Activated T-cell treated with anti-CD3 and anti-CD28 coated beads for 4 hours (primary cell): ENCODE measurements around the gene MVD.

Experiments
- DNase-seq: peaks from one replicate; pipeline ENCODE4 v3.0.0-alpha.2; 2020

The MVD gene

DNA sequence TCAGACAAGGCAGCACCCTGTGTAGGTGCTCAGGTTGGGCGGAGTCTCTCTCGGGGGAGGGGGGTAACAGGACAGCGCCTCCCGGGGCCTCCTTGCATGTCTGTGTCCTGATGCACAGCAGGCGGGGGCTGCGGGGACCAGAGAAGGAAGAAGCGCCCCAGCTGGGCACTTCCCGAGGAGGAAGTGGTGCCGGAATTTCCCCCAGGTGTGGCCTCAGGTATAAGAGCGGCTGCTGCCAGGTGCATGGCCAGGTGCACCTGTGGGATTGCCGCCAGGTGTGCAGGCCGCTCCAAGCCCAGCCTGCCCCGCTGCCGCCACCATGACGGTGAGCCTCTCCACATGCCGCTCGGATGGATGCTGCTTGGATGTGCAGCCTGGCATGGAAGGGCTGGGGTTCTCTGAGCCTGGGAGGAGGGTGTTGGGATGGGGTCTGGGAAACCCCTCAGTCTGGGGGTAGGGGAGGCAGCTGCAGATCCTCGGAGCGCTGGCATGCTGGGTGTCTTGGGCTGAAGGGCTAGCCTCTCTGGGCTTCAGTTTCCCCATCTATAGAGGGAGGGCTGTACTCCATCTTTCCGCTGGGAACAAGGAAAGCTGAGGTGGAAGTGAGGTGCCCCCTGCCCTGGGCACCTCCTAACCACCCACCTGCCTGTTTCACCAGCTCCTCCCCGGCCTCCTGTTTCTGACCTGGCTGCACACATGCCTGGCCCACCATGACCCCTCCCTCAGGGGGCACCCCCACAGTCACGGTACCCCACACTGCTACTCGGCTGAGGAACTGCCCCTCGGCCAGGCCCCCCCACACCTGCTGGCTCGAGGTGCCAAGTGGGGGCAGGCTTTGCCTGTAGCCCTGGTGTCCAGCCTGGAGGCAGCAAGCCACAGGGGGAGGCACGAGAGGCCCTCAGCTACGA lies 24.3 kb downstream of the MVD start, which contains the start of gene IL17C:
IL17C (plus strand) TSS at position 250 of the 908 bp plus-strand sequence; CDS start at position 320, 70 bp downstream.
- no peak for DNase-seq

DNA sequence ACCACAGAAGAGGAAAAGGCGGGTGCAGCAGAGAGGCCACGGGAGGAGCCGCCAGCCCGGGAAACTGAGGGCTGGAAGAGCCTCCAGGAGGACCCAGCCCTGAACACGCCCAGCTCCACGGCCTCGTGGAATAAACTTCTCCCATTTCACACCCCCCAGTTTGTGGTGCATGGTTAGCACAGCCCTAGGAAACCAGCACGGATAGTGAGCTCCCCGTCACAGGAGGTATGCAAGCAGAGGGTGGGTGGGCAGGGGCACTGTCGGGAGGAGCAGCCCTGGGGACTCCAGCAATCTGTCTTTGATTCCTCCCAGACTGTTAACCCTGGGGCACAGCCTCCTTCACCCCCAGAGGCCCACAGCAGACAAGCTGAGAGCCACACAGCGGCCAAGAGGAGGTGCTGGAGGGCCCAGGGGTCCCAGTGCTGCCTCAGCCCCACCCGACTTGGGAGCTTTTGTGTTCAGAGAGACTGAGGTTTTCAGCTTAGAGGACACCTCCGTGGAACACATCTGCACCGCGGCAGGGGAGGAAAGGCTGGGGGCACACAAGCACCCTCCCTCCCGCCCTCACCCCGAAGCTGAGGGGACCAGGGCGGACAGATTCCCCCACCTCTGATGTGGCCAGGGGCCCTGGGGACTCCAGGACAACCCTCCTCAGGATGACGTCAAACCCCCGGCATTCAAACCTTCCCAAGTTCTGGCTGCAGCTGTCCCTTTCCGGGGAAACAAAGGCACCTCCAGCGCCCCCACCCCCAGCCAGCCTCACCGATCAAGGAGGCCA lies 26.2 kb downstream of the MVD start:
- no peak for DNase-seq

DNA sequence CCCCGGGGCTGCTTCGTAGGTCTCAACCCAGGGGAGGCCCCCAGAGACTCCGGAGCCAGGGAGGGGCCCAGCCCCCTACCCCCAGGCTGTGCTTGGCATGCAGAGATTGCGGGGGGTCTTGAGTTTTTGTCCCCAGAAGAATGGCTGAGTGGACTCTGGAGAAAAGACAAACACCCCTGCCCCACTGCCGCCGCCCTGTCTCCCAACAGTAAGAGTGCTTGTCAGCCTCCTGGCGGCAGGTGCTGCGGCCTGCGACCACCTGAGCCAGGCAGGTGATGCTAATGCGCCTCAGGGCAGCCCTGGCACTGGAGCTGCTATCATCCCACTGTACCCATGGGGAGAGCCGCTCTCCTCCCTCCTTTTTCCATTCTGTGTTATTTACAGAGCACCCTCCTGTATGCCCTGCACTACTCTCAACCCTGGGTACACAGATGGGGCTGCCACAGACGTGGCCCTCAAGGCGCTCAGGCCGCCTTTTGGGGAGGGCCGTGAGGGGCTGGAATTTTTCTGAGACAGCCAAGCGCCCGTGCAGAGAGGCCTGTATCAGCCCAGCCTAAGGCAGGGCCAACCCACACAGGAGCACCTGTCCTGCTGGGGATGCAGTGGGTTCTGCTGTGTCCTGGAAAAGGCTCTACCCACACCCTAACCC lies 27.1 kb downstream of the MVD start:
- DNase-seq: no peak

DNA sequence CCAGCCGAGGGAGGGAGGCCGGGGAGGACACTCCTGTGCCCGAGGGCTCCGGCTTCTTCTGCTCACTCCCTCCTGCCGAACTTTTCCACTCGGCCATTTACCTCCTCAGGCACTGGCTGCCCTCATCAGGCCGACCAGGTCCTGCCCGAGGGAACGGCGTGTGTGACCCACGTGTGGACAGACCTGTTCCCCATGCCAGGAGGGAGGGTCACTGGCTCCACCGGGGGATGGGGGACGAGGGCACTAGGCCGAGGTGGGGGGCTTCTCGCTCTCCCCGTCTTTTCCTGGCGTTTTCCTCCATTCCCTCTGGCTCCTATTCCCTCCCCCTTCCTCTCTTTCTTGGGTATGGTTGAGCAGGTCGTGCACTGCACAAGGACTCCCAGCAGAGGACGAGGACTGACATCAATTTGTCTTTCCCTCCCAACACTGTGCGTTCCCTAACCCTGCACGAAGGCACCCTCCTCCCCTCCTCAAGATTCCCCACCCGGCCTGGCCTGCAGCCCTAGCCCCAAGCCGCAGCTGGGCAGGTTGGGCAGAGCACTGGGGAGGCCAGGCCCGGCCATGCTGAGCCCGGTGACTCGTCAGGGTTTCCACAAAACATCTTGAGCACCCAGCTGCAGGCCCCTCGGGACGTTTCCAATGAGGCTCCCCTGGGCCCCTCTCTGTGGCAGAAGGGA lies 27.8 kb downstream of the MVD start:
- no peak for DNase-seq

DNA sequence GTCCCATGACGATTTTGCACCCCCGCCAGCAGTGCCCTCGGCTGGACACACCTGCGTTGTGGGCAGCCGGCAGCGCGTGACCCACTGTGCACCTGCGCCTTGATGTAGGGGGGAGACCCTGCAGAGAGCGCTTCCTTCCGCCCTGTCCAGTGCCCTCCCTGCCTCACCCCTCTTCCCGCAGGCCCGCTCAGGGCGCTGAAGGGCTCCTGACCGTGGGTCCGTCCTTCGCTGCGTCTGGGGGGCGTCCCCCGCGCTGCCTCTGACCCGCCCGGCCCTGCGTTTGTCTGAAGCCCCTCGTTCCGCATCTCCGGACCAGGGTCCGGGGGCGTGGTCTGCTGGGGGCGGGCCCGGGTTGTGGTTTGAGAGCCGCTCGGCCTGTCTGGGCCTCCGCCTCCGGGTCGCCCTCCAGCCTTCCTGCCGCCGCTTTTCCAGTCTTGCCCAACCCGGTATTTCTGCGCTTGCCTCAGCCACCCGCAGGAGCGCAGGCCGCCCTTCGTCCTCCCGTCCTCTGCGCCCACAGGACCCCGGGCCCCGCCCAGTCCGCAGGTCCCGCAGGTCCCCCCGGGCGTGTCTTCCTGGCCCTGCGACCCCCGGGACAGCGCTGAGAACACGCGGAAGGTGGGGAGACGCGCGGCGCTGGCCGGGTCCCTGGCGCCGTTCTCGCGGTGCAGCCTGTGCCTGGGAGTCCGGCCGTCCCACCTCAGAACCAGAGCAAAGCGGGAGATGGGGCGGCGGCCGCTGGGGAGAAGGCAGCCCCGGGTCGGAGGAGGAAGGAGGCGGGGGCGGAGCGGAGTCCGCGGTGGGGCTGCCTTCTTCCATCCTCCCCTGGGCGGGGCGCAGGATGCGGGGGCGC lies 28.5 kb downstream of the MVD start:
- DNase-seq: peak; percentile 40

DNA sequence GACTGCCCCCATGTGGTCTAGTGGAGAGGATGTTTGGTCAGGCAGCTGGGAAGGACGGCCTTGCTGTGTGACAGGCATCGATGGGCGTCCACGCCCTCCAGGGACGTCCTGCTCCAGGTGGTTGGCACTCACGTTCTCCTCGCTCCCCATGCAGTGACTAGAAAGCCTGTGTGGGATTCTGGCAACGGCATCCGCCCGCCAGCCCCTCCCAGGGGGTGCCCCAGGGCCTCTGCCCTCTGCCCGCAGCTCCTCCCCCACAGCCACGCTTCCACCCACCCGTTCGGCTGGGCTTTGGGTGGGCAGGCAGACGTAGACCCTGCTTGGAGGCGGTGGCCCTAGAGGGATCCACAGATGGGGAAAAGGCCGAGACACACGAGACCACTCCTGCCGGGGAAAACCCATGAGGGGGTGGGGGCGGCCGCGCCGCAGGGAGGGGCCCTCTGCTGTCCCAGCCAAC lies 29.2 kb downstream of the MVD start:
- DNase-seq: peak; percentile 35

DNA sequence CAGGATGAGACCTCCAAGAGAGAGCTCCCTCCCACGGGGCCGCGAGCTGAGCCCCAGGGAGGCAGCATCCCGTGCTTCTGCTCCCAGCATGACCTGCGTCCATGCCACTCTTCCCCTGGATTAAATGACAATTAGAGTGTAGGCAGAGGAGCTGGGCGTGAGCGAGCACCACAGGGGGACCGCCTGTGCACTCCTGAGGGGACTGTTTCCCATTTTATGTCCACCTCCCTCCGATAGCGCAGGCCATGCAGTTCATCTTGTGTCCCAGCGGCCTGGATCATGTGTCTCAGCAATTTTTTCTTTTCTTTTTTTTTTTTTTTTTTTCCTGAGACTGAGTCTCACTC lies 30.3 kb downstream of the MVD start:
- DNase-seq: no peak

DNA sequence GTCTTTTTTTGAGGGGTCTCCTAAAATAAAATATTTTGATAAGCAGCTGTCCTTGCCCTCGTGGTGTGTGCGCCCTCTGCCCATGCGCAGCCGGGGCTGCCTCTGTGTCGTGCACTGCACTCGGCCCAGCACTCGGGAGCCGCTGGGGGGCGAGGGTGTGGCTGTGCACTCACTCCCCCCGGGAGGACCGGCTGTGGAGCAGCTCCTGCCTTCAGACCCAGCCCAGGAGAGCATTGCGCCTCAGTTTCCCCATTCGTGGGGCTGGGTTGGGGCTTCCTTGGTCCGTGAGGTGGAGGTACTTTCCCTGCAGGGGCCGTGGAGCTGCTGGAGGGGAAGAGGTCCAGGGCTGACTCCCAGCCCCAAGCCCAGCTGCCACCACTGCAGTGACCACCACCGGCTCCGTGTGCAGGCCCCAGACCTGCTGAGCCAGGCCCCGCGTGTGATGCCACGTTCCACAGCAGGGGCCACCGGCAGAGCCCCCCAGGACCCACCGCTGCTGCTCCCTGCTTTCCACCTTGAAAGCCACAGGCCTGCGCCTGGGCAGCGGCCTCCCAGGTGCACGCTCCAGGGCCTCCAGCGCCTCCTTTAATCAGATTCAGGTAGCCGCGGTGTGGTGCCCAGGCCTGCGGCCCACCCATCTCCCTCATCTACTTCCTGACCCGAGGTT lies 30.8 kb downstream of the MVD start:
- DNase-seq: no peak

DNA sequence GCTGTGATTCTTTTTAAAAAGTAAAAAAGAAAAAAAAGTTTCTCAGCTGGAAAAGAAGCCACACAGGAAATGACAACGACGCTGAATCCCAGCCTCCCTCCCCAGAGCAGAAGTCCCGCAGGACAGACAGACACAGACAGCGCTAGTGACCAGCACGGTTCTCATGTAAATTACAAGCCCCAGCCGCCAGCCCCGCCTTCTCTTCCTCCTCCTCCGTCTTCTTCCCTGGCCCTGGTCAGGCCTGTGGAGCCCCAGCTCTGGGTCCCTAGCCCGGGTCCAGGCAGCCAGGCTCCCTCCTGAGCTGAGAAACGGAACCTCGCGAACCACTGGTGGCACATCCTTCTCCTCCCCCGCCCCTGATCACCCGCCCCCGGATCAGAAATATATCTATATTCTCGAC lies 31.5 kb downstream of the MVD start:
- DNase-seq: no peak

DNA sequence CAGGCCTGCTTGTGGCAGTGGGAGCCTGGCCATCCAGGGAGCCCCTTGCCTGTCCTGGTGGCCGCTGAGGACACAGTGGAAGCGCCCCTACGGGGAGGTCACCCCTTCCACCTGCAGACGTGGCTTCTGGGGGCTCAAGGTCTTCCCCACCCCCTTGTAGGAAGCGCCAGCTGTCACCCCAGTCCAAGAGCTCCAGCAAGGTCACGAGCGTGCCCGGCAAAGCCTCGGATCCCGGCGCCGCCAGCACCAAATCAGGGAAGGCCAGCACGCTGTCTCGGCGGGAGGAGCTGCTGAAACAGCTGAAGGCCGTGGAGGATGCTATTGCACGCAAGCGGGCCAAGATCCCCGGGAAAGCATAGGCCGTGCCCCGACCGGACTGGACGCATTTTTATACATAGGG lies 31.9 kb downstream of the MVD start:
- no peak for DNase-seq

DNA sequence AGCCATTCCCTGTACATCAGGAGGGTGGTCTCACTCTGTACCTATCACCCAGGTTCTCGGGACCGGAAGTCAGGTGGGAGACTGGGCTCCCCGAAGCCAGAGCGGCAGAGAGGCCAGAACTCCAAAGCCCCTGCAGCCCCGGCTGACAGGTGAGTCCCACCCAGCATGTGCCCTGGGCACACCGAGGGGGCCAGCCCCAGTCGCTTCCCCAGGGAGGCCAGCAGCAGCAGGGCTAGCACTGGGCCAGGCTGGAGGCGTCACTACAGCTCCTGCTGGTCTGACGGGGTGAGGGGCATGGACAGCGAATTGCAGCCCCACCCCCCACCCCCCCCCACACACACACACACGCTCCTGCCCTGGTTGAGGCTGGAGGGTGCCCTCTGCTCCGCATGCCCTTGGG lies 32.5 kb downstream of the MVD start:
- DNase-seq: no peak

DNA sequence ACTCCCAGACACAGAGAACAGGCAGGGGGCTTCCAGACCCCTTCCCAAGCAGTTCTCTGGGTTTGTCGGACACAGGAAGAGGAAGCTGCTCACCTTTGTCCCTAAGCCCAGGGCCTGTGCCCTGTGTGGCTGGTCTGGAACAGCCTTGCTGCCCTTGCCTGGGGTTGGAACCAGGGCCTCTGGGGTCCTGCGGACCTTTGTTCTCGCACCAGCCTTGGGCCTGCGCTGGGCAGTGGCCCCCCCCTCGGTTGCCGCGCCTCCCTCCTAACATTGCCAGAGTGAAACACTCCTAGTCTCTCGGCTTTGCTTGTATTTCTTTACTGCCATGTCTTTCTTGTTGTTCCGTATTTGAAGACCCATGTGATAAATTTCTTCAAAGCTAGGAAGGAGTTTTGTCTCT lies 33.1 kb downstream of the MVD start:
- DNase-seq: no peak

DNA sequence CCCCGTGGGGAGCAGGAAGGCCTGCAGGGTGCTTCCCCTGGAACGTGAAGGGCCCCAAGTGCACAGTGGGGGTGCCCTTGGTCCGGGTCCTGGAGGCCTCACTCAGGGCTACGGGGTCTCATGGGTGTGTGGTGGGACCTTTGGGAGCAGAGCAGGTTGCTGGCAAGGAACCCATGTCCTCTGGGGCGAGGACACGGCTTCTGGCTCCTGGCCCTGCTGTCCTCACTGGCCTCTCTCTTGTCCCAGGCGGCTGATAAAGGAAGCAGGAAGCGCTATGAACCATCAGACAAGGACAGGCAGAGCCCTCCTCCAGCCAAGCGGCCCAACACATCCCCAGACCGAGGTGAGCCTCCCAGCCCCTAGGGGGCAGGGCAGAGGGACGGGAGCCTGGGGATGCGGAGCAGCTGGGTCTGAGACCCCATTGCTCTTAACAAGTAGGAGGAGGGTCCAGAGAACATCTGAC lies 34.3 kb downstream of the MVD start:
- DNase-seq: no peak

DNA sequence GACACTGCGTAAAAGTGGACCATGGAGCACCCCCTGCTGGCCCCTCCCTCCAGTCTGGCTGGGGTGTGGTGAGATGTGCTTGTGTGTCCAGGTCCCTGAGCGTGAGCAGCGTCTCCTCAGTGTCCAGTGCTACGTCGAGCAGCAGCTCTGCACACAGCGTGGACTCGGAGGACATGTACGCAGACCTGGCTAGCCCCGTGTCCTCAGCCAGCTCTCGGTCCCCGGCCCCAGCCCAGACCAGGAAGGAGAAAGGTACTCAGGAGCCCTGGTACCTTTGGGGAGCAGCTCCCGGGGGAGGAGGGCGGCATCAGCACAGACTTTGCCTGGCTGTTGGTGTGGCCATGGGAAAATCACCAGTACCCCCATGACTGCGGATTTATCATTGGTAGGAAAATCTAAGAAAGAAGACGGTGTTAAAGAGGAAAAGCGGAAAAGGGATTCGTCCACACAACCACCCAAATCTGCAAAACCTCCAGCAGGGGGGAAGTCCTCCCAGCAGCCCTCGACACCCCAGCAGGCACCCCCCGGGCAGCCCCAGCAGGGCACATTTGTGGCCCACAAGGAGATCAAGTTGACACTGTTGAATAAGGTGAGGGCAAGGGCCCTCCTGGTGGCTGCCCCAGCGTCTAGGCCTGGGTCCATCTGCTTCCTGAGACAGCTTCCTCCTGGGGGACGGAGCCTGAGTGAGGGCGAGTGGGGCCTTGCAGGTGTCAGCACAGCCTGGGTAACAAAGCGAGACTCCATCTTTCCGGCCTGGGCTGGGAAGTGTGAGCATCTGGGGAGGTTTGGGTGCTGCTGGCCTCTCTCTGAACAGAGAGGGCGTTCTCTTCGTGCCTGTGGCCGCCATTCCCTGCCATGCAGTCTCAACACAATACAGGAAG lies 35.1 kb downstream of the MVD start:
- no peak for DNase-seq

DNA sequence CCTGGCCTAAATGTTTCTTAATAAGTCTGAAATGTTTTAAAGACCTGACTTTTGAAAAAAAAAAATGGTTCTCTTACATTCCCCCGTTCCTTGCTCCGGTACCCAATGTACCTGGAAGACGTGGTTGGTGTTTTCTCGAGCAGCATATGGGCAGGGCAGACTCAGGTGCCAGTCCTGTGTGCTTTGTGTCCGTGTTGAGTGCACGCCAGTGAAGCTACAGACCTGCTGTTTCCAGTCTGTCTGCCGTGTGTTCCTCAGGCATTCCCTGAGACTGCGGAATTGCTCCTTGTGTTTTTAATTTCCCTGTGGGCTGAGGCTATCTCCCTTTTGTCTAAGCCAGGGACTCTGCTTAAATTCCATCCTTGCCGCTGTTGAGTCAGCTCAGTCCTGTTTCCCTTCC lies 36.2 kb downstream of the MVD start:
- DNase-seq: no peak

DNA sequence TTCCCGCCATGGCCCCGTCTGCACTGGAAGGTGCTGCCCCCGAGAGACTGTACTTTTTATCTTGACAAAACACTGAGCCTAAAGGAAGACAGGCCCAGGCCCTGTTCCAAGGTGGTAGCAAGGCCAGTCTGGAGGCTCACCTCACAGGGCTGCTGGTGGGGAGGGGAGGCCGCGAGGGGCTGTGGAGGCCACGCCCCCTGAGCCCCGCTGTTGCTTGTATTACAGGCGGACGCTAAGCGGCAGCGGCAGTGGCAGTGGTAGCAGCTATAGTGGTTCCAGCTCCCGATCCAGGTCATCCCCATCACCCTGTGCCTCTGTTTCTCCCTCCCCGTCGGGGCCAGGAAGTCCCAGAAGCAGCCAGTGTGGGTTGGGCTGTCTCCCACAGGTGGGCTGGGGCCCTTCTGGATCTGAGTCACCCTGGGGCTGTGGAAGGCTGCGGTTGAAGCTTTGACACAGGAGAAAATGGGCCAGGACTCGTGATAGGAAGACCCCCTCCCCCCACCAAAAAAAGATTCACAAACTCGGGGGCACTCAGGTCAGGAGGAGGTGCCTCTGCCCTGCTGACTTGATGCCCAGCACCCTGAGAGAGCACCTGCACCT lies 37.8 kb downstream of the MVD start:
- no peak for DNase-seq

DNA sequence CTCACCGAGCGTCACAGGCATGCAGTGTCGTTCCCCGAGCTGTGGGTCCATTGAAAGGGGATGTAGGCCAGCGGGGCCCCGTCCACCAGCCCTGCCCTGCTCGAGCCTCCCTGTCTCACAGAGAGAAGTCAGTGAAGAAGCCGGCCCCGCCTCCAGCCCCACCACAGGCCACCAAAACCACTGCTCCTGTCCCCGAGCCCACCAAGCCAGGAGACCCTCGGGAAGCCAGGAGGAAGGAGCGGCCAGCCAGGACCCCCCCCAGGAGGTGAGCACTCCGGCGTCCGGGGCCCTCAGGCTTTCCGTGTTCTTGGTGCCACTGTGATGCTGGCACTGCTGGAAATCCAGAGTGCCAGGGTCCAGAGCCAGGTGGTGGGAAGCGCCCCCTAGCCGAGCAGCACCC lies 38.4 kb downstream of the MVD start:
- DNase-seq: no peak

DNA sequence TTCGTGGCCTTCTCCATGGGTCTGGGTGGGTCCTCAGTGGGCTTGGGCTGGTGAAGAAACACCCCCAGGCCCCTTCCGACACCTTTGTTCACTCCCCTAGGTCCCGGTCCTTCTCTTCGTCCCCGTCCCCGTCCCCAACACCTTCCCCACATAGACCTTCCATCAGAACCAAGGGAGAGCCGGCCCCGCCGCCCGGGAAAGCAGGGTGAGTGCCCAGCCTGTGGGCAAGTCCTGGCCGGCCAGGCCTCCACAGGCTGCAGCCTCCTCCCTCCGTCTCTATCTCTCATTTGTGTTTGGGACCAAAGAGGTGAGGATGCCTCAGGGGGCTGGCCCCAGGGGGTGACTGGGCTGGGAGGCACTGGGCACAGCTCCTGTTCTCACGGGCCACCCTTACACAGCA lies 39.0 kb downstream of the MVD start:
- no peak for DNase-seq

DNA sequence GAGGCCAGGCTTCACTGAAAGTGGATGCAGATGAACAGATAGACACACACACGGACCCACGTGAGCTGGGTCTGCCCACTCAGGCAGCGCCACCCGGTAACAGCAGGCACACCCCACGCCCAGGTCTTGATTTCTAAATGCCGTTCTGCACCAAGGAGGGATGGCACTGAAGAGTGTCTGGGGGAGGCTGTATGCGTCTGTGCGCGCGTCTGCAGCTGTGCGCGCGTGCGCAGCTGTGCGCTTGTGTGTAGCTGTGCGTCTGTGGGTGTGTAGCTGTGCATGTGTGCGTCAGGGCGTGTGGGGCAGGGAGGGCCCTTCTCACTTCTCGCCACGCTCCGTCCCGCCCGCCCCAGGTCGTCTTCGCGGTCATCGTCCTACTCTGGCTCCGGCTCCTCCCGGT lies 40.0 kb downstream of the MVD start:
- no peak for DNase-seq

DNA sequence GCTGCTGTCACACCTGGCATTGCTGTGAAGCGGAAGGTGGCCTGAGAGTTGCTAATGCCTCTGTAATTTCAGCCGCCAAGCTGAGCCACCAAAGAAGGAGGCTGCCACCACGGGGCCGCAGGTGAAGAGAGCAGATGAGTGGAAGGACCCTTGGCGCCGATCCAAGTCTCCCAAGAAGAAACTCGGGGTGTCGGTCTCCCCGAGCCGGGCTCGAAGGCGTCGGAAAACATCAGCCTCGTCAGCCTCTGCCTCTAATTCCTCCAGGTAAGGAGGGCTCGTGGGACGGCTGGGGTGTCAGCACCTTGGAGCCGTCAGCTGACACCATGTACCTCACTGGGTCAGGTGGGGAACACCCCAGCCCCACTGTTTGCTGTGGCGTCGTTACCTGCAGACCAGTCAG lies 40.8 kb downstream of the MVD start:
- no peak for DNase-seq
